IMR-90 (cell line): Measurements from ENCODE around the gene INTU.

Source experiments
- MXI1 ChIP-seq: IDR thresholded peaks from 2 replicates; pipeline ENCODE4 v1.6.1; 2012; ENCODE audit warnings: low read depth, mild to moderate bottlenecking, low read length, moderate library complexity, borderline replicate concordance
- RCOR1 ChIP-seq: IDR thresholded peaks from 2 replicates; pipeline ENCODE4 v1.6.1; 2012; ENCODE audit warnings: mild to moderate bottlenecking, low read length, improper control_type of control experiment; ENCODE audit not compliant: insufficient replicate concordance
- TF ChIP-seq, protein P1 (sequence below): conservative IDR thresholded peaks from 2 replicates; pipeline ENCODE4 v1.5.1; 2012; ENCODE audit warnings: mild to moderate bottlenecking, low read depth, low read length, improper control_type of control experiment
- TF ChIP-seq, protein P2 (sequence below): fragments of 150-350 bp; IDR thresholded peaks from 2 replicates; pipeline ENCODE4 v1.6.1; 2016; ENCODE audit warnings: low read depth, mild to moderate bottlenecking, low read length, moderate library complexity, borderline replicate concordance

DNA sequence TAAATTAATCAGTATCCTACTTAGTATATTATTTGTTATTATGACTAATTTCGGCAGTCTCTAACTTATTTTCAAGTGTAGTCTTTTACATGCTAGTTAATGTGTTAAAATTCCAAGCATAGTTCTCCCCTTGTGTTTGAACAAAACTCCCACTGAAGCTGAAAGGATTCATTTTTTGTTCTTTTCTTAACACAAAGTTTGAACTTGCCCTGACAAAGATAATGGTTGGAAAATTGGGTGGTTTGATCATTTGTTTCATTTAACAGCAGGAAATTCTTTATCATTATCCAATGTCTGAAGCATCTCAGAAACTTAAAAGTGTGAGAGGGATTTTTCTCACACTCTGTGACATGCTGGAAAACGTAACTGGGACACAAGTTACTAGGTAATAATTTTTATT, 36.0 kb downstream of the INTU start:
- TF ChIP-seq, protein P1, sequence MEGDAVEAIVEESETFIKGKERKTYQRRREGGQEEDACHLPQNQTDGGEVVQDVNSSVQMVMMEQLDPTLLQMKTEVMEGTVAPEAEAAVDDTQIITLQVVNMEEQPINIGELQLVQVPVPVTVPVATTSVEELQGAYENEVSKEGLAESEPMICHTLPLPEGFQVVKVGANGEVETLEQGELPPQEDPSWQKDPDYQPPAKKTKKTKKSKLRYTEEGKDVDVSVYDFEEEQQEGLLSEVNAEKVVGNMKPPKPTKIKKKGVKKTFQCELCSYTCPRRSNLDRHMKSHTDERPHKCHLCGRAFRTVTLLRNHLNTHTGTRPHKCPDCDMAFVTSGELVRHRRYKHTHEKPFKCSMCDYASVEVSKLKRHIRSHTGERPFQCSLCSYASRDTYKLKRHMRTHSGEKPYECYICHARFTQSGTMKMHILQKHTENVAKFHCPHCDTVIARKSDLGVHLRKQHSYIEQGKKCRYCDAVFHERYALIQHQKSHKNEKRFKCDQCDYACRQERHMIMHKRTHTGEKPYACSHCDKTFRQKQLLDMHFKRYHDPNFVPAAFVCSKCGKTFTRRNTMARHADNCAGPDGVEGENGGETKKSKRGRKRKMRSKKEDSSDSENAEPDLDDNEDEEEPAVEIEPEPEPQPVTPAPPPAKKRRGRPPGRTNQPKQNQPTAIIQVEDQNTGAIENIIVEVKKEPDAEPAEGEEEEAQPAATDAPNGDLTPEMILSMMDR, result no peak
- TF ChIP-seq RCOR1 (no peak), MXI1 (no peak)
- TF ChIP-seq, protein P2, sequence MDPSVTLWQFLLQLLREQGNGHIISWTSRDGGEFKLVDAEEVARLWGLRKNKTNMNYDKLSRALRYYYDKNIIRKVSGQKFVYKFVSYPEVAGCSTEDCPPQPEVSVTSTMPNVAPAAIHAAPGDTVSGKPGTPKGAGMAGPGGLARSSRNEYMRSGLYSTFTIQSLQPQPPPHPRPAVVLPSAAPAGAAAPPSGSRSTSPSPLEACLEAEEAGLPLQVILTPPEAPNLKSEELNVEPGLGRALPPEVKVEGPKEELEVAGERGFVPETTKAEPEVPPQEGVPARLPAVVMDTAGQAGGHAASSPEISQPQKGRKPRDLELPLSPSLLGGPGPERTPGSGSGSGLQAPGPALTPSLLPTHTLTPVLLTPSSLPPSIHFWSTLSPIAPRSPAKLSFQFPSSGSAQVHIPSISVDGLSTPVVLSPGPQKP, result no peak
